Measurements from ENCODE around the gene GJA10.
"Not testable (repeated sequence)": the region's sequence is repeated elsewhere in the genome, so short reads cannot be mapped to it uniquely, and the experiment has no call there.

The GJA10 gene

GRCh38 chr6:89894169-89894568 is at the start of gene GJA10:
Gene GJA10 (plus strand): TSS chr6:89894469. CDS start chr6:89894469, 0 bp downstream.
- no peak for DNase-seq (ENCODE audit: low spot score)

GRCh38 chr6:89847513-89847912 is 46.8 kb upstream of the GJA10 start:
- not testable (repeated sequence) for DNase-seq (ENCODE audit: low spot score)

- DNase-seq (ENCODE audit: low spot score) = no peak
Measured at GRCh38 chr6:89853068-89853467, 41.2 kb upstream of the GJA10 start.

GRCh38 chr6:89858041-89858440 is 36.2 kb upstream of the GJA10 start:
- DNase-seq (ENCODE audit: low spot score) = no peak

- DNase-seq (ENCODE audit: low spot score) = no peak
Measured at GRCh38 chr6:89859744-89860143, 34.5 kb upstream of the GJA10 start.

- no peak for DNase-seq (ENCODE audit: low spot score)
Measured at GRCh38 chr6:89862273-89862672, 32.0 kb upstream of the GJA10 start.

GRCh38 chr6:89862698-89863097 is 31.6 kb upstream of the GJA10 start:
- DNase-seq (ENCODE audit: low spot score) = no peak

- no peak for DNase-seq (ENCODE audit: low spot score)
Measured at GRCh38 chr6:89866024-89866678, 28.1 kb upstream of the GJA10 start.

GRCh38 chr6:89873721-89874120 is 20.5 kb upstream of the GJA10 start:
- DNase-seq (ENCODE audit: low spot score) = no peak

GRCh38 chr6:89874438-89874837 is 19.8 kb upstream of the GJA10 start:
- no peak for DNase-seq (ENCODE audit: low spot score)

- no peak for DNase-seq (ENCODE audit: low spot score)
Measured at GRCh38 chr6:89886378-89887120, 7.7 kb upstream of the GJA10 start.

GRCh38 chr6:89887452-89888137 is 6.7 kb upstream of the GJA10 start:
- DNase-seq (ENCODE audit: low spot score) = no peak

GRCh38 chr6:89888138-89888514 is 6.1 kb upstream of the GJA10 start:
- no peak for DNase-seq (ENCODE audit: low spot score)

- DNase-seq (ENCODE audit: low spot score) = no peak
Measured at GRCh38 chr6:89888871-89889270, 5.4 kb upstream of the GJA10 start.

- DNase-seq (ENCODE audit: low spot score) = not testable (repeated sequence)
Measured at GRCh38 chr6:89890845-89891528, 3.3 kb upstream of the GJA10 start.

GRCh38 chr6:89892577-89892976 is 1.7 kb upstream of the GJA10 start:
- not testable (repeated sequence) for DNase-seq (ENCODE audit: low spot score)

- DNase-seq (ENCODE audit: low spot score) = no peak
Measured at GRCh38 chr6:89895276-89895874, 1.1 kb downstream of the GJA10 start.

GRCh38 chr6:89910001-89910901 is 16.0 kb downstream of the GJA10 start:
- DNase-seq (ENCODE audit: low spot score) = not testable (repeated sequence)

GRCh38 chr6:89910902-89911240 is 16.6 kb downstream of the GJA10 start:
- DNase-seq (ENCODE audit: low spot score) = no peak

- no peak for DNase-seq (ENCODE audit: low spot score)
Measured at GRCh38 chr6:89916136-89916920, 22.1 kb downstream of the GJA10 start.
